Loucy (cell line): ENCODE data around the gene ADGRG2.

Source experiments
- H2AFZ ChIP-seq: fragments of 200-600 bp; sonication (generic); 2 replicates; pipeline ENCODE4 v1.6.0; 2016; ENCODE audit warnings: antibody characterized with exemption, mild to moderate bottlenecking, low read length, moderate library complexity
- H3F3A ChIP-seq: fragments of 200-600 bp; 2 replicates; pipeline ENCODE4 v1.6.0; 2016; ENCODE audit warnings: antibody characterized with exemption, low read depth, mild to moderate bottlenecking
- H3K27me3 ChIP-seq: fragments of 200-600 bp; sonication (generic); 2 replicates; pipeline ENCODE4 v1.6.1; 2014; ENCODE audit warnings: low read length, mild to moderate bottlenecking; ENCODE audit not compliant: insufficient read depth, poor library complexity, severe bottlenecking
- H3K36me3 ChIP-seq: fragments of 200-600 bp; sonication (generic); 2 replicates; pipeline ENCODE4 v1.6.1; 2016; ENCODE audit warnings: low read length; ENCODE audit not compliant: insufficient read depth
- H3K4me1 ChIP-seq: fragments of 200-600 bp; sonication (generic); 2 replicates; pipeline ENCODE4 v1.5.1; 2014; ENCODE audit warnings: low read length, mild to moderate bottlenecking; ENCODE audit not compliant: insufficient read depth, poor library complexity, severe bottlenecking
- H3K4me2 ChIP-seq: fragments of 200-600 bp; sonication (generic); 2 replicates; pipeline ENCODE4 v1.6.0; 2014; ENCODE audit warnings: antibody characterized with exemption, low read length, low read depth, mild to moderate bottlenecking; ENCODE audit not compliant: poor library complexity, severe bottlenecking
- H3K4me3 ChIP-seq: fragments of 200-600 bp; sonication (generic); 2 replicates; pipeline ENCODE4 v1.5.1; 2014; ENCODE audit warnings: low read length, mild to moderate bottlenecking, mixed read lengths; ENCODE audit not compliant: poor library complexity, severe bottlenecking
- H3K79me2 ChIP-seq: fragments of 200-600 bp; sonication (generic); 2 replicates; pipeline ENCODE4 v1.6.1; 2014; ENCODE audit warnings: low read length; ENCODE audit not compliant: insufficient read depth
- H3K9ac ChIP-seq: fragments of 200-600 bp; sonication (generic); 2 replicates; pipeline ENCODE4 v1.6.0; 2014; ENCODE audit warnings: mild to moderate bottlenecking, low read depth, low read length, moderate library complexity; ENCODE audit not compliant: poor library complexity, severe bottlenecking
- H3K9me2 ChIP-seq: fragments of 200-600 bp; sonication (generic); replicated peaks from 2 replicates; pipeline ENCODE4 v1.6.1; 2016; ENCODE audit warnings: low read depth, low read length, mixed read lengths
- H3K9me3 ChIP-seq: fragments of 200-600 bp; sonication (generic); 2 replicates; pipeline ENCODE4 v1.6.1; 2014; ENCODE audit warnings: mild to moderate bottlenecking, antibody characterized with exemption, low read length, low read depth; ENCODE audit not compliant: insufficient read depth
- H4K20me1 ChIP-seq: fragments of 200-600 bp; sonication (generic); 2 replicates; pipeline ENCODE4 v1.6.0; 2014; ENCODE audit warnings: antibody characterized with exemption, low read length, mild to moderate bottlenecking; ENCODE audit not compliant: insufficient read depth, poor library complexity, severe bottlenecking
- CTCF ChIP-seq: fragments of 200-600 bp; sonication (generic); conservative IDR thresholded peaks from 2 replicates; pipeline ENCODE4 v1.5.1; 2014; ENCODE audit warnings: mild to moderate bottlenecking, antibody characterized with exemption, low read length
- EZH2phosphoT487 ChIP-seq: fragments of 200-600 bp; IDR thresholded peaks from 2 replicates; pipeline ENCODE4 v1.6.1; 2018; ENCODE audit warnings: antibody characterized with exemption, mild to moderate bottlenecking, moderate library complexity, borderline replicate concordance

The ADGRG2 gene

DNA sequence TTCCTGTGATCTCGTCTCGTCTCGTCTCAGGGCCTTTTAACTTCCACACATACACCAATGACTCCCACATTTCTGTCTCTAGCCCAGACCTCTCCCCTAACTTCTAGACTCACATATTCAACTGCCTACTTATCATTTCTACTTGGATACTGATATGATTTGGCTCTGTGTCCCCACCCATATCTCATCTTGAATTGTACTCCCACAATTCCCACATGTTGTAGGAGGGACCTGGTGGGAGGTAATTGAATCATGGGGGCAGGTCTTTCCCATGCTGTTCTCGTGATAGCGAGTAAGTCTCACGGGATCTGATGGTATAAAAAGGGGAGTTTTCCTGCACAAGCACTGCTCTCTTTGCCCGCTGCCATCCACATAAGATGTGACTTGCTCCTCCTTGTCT is 147.3 kb downstream of the ADGRG2 start:
- no peak overlapping the region for H3K4me2 ChIP-seq
- H3K9me3 ChIP-seq: no peaks in the 10 kb centered on the region
- no peaks in the 10 kb centered on the region for H3K36me3 ChIP-seq
- H3K4me1 ChIP-seq: no peaks in the 10 kb centered on the region
- no peak overlapping the region for H3K4me3 ChIP-seq
- no peak overlapping the region for H3K9ac ChIP-seq
- TF ChIP-seq CTCF (no peak), EZH2phosphoT487 (no peak)
- no peaks in the 10 kb centered on the region for H3K79me2 ChIP-seq
- no peaks in the 10 kb centered on the region for H3K9me2 ChIP-seq
- H3K27me3 ChIP-seq: no peaks in the 10 kb centered on the region
- H3F3A ChIP-seq: no peaks in the 10 kb centered on the region
- peaks cover 8% of the 10 kb centered on the region for H4K20me1 ChIP-seq
- H2AFZ ChIP-seq: no peak overlapping the region

GRCh38 chrX:18973527-18974192 is 148.6 kb downstream of the ADGRG2 start:
- H3K27me3 ChIP-seq: no peaks in the 10 kb centered on the region
- no peak overlapping the region for H3K4me2 ChIP-seq
- no peaks in the 10 kb centered on the region for H3F3A ChIP-seq
- no peaks in the 10 kb centered on the region for H3K9me2 ChIP-seq
- H3K9me3 ChIP-seq: no peaks in the 10 kb centered on the region
- H3K4me3 ChIP-seq: no peak overlapping the region
- no peaks in the 10 kb centered on the region for H3K4me1 ChIP-seq
- H3K9ac ChIP-seq: no peak overlapping the region
- H3K79me2 ChIP-seq: no peaks in the 10 kb centered on the region
- no peak overlapping the region for H2AFZ ChIP-seq
- no peak for TF ChIP-seq EZH2phosphoT487
- TF ChIP-seq CTCF: no peak
- H4K20me1 ChIP-seq: peaks cover 3% of the 10 kb centered on the region
- H3K36me3 ChIP-seq: no peaks in the 10 kb centered on the region

DNA sequence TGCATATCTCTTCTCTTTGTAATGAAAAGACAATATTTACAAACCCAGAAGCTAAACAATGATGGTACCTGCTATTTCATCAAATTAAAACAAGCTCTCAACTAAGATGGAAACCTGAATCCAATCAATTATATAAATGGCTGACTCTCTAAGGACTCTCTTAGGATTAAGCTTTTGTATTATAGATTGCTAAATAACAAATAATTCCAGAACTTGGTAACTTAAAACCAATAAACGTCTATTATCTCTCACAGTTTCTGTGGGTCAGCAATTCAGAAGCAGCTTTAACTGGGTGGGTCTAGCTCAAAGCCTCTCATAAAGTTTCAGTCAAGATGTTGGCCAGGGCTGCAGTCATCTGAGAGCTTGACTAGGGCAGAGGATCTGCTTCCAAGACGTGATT is 150.8 kb downstream of the ADGRG2 start:
- no peaks in the 10 kb centered on the region for H3K27me3 ChIP-seq
- no peak for TF ChIP-seq EZH2phosphoT487
- TF ChIP-seq CTCF: no peak
- no peak overlapping the region for H2AFZ ChIP-seq
- H3K4me3 ChIP-seq: no peak overlapping the region
- H3K9ac ChIP-seq: no peak overlapping the region
- H3K4me2 ChIP-seq: no peak overlapping the region
- H3F3A ChIP-seq: no peaks in the 10 kb centered on the region
- no peaks in the 10 kb centered on the region for H3K79me2 ChIP-seq
- no peaks in the 10 kb centered on the region for H3K4me1 ChIP-seq
- no peaks in the 10 kb centered on the region for H3K9me2 ChIP-seq
- H4K20me1 ChIP-seq: no peaks in the 10 kb centered on the region
- H3K9me3 ChIP-seq: no peaks in the 10 kb centered on the region
- no peaks in the 10 kb centered on the region for H3K36me3 ChIP-seq
